HEK293 (cell line): ENCODE results near the gene PSRC1.
A peak's percentile ranks its signal among the peaks of the same experiment; 100 is the strongest.

Experiments
- IKZF3 ChIP-seq: fragments of 450-650 bp; IDR thresholded peaks from 2 replicates; pipeline ENCODE4 v1.5.0; 2018; ENCODE audit warnings: missing biosample characterization, mild to moderate bottlenecking, missing genetic modification characterization, moderate library complexity
- MZF1 ChIP-seq: fragments of 450-650 bp; formaldehyde crosslinking; IDR thresholded peaks from 2 replicates; pipeline ENCODE4 v1.5.1; 2017; ENCODE audit warnings: missing biosample characterization, missing genetic modification characterization, borderline replicate concordance
- PRDM1 ChIP-seq: fragments of 450-650 bp; formaldehyde crosslinking; IDR thresholded peaks from 2 replicates; pipeline ENCODE4; 2016; ENCODE audit warnings: missing biosample characterization, missing genetic modification characterization
- SP3 ChIP-seq: fragments of 450-650 bp; formaldehyde crosslinking; IDR thresholded peaks from 2 replicates; pipeline ENCODE4 v1.5.1; 2016; ENCODE audit warnings: missing biosample characterization, missing genetic modification characterization
- TSHZ1 ChIP-seq: fragments of 450-650 bp; formaldehyde crosslinking; IDR thresholded peaks from 2 replicates; pipeline ENCODE4 v1.5.1; 2016; ENCODE audit warnings: missing biosample characterization, missing genetic modification characterization, borderline replicate concordance
- YY1 ChIP-seq: fragments of 450-650 bp; formaldehyde crosslinking; IDR thresholded peaks from 2 replicates; pipeline ENCODE4 v1.5.1; 2018; ENCODE audit warnings: missing biosample characterization, missing genetic modification characterization
- ZBTB1 ChIP-seq: fragments of 450-650 bp; formaldehyde crosslinking; IDR thresholded peaks from 2 replicates; pipeline ENCODE4 v1.5.1; 2016; ENCODE audit warnings: missing biosample characterization, missing genetic modification characterization
- ZBTB11 ChIP-seq: fragments of 450-650 bp; formaldehyde crosslinking; conservative IDR thresholded peaks from 2 replicates; pipeline ENCODE4 v1.5.1; 2016; ENCODE audit warnings: low read depth, missing biosample characterization, missing genetic modification characterization
- ZEB2 ChIP-seq: fragments of 450-650 bp; formaldehyde crosslinking; IDR thresholded peaks from 2 replicates; pipeline ENCODE4 v1.5.1; 2016; ENCODE audit warnings: missing biosample characterization, missing genetic modification characterization
- ZFP3 ChIP-seq: fragments of 450-650 bp; formaldehyde crosslinking; IDR thresholded peaks from 2 replicates; pipeline ENCODE4 v1.5.1; 2016; ENCODE audit warnings: low read depth, missing biosample characterization, missing genetic modification characterization
- ZNF155 ChIP-seq: fragments of 450-650 bp; formaldehyde crosslinking; IDR thresholded peaks from 2 replicates; pipeline ENCODE4 v1.5.1; 2016; ENCODE audit warnings: missing biosample characterization, missing genetic modification characterization
- ZNF214 ChIP-seq: fragments of 450-650 bp; formaldehyde crosslinking; IDR thresholded peaks from 2 replicates; pipeline ENCODE4 v1.5.1; 2017; ENCODE audit warnings: missing biosample characterization, mild to moderate bottlenecking, missing genetic modification characterization, borderline replicate concordance
- ZNF223 ChIP-seq: fragments of 450-650 bp; formaldehyde crosslinking; IDR thresholded peaks from 2 replicates; pipeline ENCODE4 v1.5.1; 2016; ENCODE audit warnings: missing biosample characterization, missing genetic modification characterization
- ZNF266 ChIP-seq: fragments of 450-650 bp; formaldehyde crosslinking; IDR thresholded peaks from 2 replicates; pipeline ENCODE4 v1.5.1; 2016; ENCODE audit warnings: missing biosample characterization, missing genetic modification characterization, low read depth
- ZNF311 ChIP-seq: fragments of 450-650 bp; formaldehyde crosslinking; IDR thresholded peaks from 2 replicates; pipeline ENCODE4 v1.5.1; 2017; ENCODE audit warnings: missing biosample characterization, missing genetic modification characterization, borderline replicate concordance
- ZNF362 ChIP-seq: fragments of 450-650 bp; formaldehyde crosslinking; IDR thresholded peaks from 2 replicates; pipeline ENCODE4 v1.5.1; 2016; ENCODE audit warnings: missing biosample characterization, missing genetic modification characterization
- ZNF423 ChIP-seq: fragments of 450-650 bp; formaldehyde crosslinking; IDR thresholded peaks from 2 replicates; pipeline ENCODE4 v1.5.1; 2016; ENCODE audit warnings: missing biosample characterization, missing genetic modification characterization
- ZNF501 ChIP-seq: fragments of 450-650 bp; formaldehyde crosslinking; IDR thresholded peaks from 2 replicates; pipeline ENCODE4 v1.5.1; 2016; ENCODE audit warnings: missing biosample characterization, missing genetic modification characterization
- ZNF530 ChIP-seq: fragments of 450-650 bp; formaldehyde crosslinking; IDR thresholded peaks from 2 replicates; pipeline ENCODE4 v1.5.1; 2016; ENCODE audit warnings: low read depth, missing biosample characterization, missing genetic modification characterization
- ZNF548 ChIP-seq: fragments of 450-650 bp; formaldehyde crosslinking; IDR thresholded peaks from 2 replicates; pipeline ENCODE4 v1.5.1; 2016; ENCODE audit warnings: missing biosample characterization, missing genetic modification characterization
- ZNF624 ChIP-seq: fragments of 450-650 bp; formaldehyde crosslinking; IDR thresholded peaks from 2 replicates; pipeline ENCODE4 v1.5.1; 2017; ENCODE audit warnings: missing biosample characterization, missing genetic modification characterization
- ZNF830 ChIP-seq: fragments of 450-650 bp; IDR thresholded peaks from 2 replicates; pipeline ENCODE4 v1.5.0; 2018; ENCODE audit warnings: missing biosample characterization, missing genetic modification characterization, low read depth, mild to moderate bottlenecking, moderate library complexity
- TF ChIP-seq, protein P1 (sequence below): fragments of 450-650 bp; formaldehyde crosslinking; IDR thresholded peaks from 2 replicates; pipeline ENCODE4 v1.5.1; 2016; ENCODE audit warnings: missing biosample characterization, missing genetic modification characterization
- TF ChIP-seq, protein P2 (sequence below): fragments of 450-650 bp; formaldehyde crosslinking; IDR thresholded peaks from 2 replicates; pipeline ENCODE4 v1.5.1; 2016; ENCODE audit warnings: missing biosample characterization, missing genetic modification characterization
- TF ChIP-seq, protein P3 (sequence below): fragments of 450-650 bp; formaldehyde crosslinking; IDR thresholded peaks from 2 replicates; pipeline ENCODE4 v1.5.1; 2016; ENCODE audit warnings: missing biosample characterization, missing genetic modification characterization

Gene PSRC1

GRCh38 chr1:109240158-109241152 is 42.5 kb downstream of the PSRC1 start (continued):
- TF ChIP-seq ZNF830 (tag by site-specific recombination) = no peak
- no peak for TF ChIP-seq ZNF530 (tag by site-specific recombination)
- TF ChIP-seq PRDM1 (tag by site-specific recombination) = no peak
- no peak for TF ChIP-seq ZNF155 (tag by site-specific recombination)
- TF ChIP-seq SP3 (tag by site-specific recombination) = no peak
- TF ChIP-seq, protein P1, sequence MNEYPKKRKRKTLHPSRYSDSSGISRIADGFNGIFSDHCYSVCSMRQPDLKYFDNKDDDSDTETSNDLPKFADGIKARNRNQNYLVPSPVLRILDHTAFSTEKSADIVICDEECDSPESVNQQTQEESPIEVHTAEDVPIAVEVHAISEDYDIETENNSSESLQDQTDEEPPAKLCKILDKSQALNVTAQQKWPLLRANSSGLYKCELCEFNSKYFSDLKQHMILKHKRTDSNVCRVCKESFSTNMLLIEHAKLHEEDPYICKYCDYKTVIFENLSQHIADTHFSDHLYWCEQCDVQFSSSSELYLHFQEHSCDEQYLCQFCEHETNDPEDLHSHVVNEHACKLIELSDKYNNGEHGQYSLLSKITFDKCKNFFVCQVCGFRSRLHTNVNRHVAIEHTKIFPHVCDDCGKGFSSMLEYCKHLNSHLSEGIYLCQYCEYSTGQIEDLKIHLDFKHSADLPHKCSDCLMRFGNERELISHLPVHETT = no peak
- TF ChIP-seq ZNF548 (tag by site-specific recombination) = no peak
- no peak for TF ChIP-seq ZBTB11 (tag by site-specific recombination)
- TF ChIP-seq, protein P2, sequence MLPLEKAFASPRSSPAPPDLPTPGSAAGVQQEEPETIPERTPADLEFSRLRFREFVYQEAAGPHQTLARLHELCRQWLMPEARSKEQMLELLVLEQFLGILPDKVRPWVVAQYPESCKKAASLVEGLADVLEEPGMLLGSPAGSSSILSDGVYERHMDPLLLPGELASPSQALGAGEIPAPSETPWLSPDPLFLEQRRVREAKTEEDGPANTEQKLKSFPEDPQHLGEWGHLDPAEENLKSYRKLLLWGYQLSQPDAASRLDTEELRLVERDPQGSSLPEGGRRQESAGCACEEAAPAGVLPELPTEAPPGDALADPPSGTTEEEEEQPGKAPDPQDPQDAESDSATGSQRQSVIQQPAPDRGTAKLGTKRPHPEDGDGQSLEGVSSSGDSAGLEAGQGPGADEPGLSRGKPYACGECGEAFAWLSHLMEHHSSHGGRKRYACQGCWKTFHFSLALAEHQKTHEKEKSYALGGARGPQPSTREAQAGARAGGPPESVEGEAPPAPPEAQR = no peak
- TF ChIP-seq ZNF223 (tag by site-specific recombination) = no peak
- TF ChIP-seq ZNF214 = no peak
- no peak for TF ChIP-seq ZNF362
- TF ChIP-seq, protein P3, sequence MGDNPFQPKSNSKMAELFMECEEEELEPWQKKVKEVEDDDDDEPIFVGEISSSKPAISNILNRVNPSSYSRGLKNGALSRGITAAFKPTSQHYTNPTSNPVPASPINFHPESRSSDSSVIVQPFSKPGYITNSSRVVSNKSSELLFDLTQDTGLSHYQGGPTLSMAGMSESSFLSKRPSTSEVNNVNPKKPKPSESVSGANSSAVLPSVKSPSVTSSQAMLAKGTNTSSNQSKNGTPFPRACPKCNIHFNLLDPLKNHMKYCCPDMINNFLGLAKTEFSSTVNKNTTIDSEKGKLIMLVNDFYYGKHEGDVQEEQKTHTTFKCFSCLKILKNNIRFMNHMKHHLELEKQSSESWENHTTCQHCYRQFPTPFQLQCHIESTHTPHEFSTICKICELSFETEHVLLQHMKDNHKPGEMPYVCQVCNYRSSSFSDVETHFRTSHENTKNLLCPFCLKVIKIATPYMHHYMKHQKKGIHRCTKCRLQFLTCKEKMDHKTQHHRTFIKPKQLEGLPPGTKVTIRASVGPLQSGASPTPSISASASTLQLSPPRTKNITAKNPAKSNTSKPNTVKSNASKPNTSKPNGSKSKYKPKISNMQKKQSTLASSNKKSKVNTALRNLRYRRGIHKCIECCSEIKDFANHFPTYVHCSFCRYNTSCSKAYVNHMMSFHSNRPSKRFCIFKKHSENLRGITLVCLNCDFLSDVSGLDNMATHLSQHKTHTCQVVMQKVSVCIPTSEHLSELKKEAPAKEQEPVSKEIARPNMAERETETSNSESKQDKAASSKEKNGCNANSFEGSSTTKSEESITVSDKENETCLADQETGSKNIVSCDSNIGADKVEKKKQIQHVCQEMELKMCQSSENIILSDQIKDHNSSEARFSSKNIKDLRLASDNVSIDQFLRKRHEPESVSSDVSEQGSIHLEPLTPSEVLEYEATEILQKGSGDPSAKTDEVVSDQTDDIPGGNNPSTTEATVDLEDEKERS (tag by site-specific recombination) = no peak
- TF ChIP-seq ZNF311 (tag by site-specific recombination) = no peak
- TF ChIP-seq ZNF624 (tag by site-specific recombination) = no peak
- TF ChIP-seq ZFP3 (tag by site-specific recombination) = no peak
- TF ChIP-seq YY1 (tag by site-specific recombination) = no peak
- TF ChIP-seq TSHZ1 (tag by site-specific recombination) = no peak
- TF ChIP-seq ZNF501 (tag by site-specific recombination) = no peak
- TF ChIP-seq ZEB2 (tag by site-specific recombination) = peak; percentile 74
- TF ChIP-seq ZNF423 = 0 out of 2 replicates have a peak, but pooled peaks have one; percentile 42
- TF ChIP-seq MZF1 (tag by site-specific recombination) = 0 out of 2 replicates have a peak, but pooled peaks have one; percentile 53
- peak; percentile 82 for TF ChIP-seq IKZF3 (tag by site-specific recombination)
- no peak for TF ChIP-seq ZBTB1 (tag by site-specific recombination)
- no peak for TF ChIP-seq ZNF266 (tag by site-specific recombination)
